Measurements from ENCODE around the gene CCDC8. TPM values are rescaled to one million over a fixed set of nuclear protein-coding genes. Genes with fewer than 3 reads are reported as not detected.

CCDC8 gene
- total and polyA plus RNA-seq, 2 experiments from 2014 or later, result 74.0 to 127 TPM

GRCh38 chr19:46448601-46449000 lies 35.2 kb upstream of the CCDC8 start:
- no peak overlapping the region for H3K27ac ChIP-seq
- no peaks in the 10 kb centered on the region for H3K27me3 ChIP-seq
- H3K9me3 ChIP-seq (ENCODE audit: low read depth), result no peaks in the 10 kb centered on the region
- H3K4me1 ChIP-seq (ENCODE audit: low read depth), result peaks cover 6% of the 10 kb centered on the region
- no peak overlapping the region for H3K4me3 ChIP-seq
- no peaks in the 10 kb centered on the region for H3K36me3 ChIP-seq
- TF ChIP-seq, protein P1, sequence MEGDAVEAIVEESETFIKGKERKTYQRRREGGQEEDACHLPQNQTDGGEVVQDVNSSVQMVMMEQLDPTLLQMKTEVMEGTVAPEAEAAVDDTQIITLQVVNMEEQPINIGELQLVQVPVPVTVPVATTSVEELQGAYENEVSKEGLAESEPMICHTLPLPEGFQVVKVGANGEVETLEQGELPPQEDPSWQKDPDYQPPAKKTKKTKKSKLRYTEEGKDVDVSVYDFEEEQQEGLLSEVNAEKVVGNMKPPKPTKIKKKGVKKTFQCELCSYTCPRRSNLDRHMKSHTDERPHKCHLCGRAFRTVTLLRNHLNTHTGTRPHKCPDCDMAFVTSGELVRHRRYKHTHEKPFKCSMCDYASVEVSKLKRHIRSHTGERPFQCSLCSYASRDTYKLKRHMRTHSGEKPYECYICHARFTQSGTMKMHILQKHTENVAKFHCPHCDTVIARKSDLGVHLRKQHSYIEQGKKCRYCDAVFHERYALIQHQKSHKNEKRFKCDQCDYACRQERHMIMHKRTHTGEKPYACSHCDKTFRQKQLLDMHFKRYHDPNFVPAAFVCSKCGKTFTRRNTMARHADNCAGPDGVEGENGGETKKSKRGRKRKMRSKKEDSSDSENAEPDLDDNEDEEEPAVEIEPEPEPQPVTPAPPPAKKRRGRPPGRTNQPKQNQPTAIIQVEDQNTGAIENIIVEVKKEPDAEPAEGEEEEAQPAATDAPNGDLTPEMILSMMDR (IDR thresholded peaks at IDR 0.05; ENCODE audit: low read depth, low read length), result no peak
- no peak for DNase-seq (ENCODE audit: low read depth in 1 of 2, low spot score in 1 of 2)

- no peak overlapping the region for H3K27ac ChIP-seq
- TF ChIP-seq, protein P1 (IDR thresholded peaks at IDR 0.05; ENCODE audit: low read depth, low read length), result no peak
Observed at GRCh38 chr19:46447824-46448223, 34.5 kb upstream of the CCDC8 start.

DNA sequence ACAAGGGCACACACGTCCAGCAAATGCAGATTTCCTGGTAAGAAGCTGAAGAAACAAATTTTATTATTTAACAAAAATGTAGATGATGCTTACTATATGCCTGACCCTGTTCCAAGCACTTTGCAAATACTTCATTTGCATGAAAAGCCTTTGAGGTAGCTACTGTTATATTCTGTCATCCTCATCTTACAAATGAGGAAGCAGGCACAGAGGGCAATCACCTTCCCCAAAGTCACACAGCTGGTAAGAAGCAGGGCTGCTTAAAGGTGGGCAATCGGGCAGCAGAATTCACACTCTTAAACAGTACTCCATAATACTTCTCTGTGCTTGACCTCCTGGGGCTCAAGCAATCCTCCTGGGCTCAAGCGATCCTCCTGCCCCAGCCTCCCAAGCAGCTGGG lies 33.6 kb upstream of the CCDC8 start:
- DNase-seq (ENCODE audit: low read depth in 1 of 2, low spot score in 1 of 2), result no peak
- TF ChIP-seq, protein P1 (IDR thresholded peaks at IDR 0.05; ENCODE audit: low read depth, low read length), result no peak
- Histone ChIP-seq H3K4me3 (no peak overlapping the region), H3K36me3 (no peaks in the 10 kb centered on the region), H3K9me3 (ENCODE audit: low read depth) (no peaks in the 10 kb centered on the region), H3K4me1 (ENCODE audit: low read depth) (peaks cover 6% of the 10 kb centered on the region), H3K27ac (no peak overlapping the region), H3K27me3 (no peaks in the 10 kb centered on the region)

More at GRCh38 chr19:46447824-46448223, 34.5 kb upstream of the CCDC8 start:
- no peaks in the 10 kb centered on the region for H3K36me3 ChIP-seq
- DNase-seq (ENCODE audit: low read depth in 1 of 2, low spot score in 1 of 2), result no peak
- no peak overlapping the region for H3K4me3 ChIP-seq
- H3K9me3 ChIP-seq (ENCODE audit: low read depth), result no peaks in the 10 kb centered on the region
- H3K4me1 ChIP-seq (ENCODE audit: low read depth), result peaks cover 6% of the 10 kb centered on the region
- H3K27me3 ChIP-seq, result no peaks in the 10 kb centered on the region

DNA sequence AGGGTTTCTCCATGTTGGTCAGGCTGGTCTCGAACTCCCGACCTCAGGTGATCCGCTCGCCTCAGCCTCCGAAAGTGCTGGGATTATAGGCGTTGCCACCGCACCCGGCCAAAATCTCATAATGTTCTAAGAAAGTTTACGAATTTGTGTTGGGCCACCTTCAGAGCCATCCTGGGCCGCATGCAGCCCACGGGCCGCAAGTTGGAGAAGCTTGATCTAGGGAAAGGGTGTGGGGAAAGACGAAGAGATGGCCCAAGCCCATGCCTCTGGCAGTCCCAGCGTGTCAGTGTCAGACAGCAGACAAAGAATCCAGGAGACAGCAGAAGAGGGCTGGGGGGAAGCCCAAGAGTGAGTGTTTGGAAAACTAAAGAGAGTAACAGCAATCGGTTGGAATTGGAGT lies 32.7 kb upstream of the CCDC8 start:
- DNase-seq (ENCODE audit: low read depth in 1 of 2, low spot score in 1 of 2), result no peak
- TF ChIP-seq, protein P1 (IDR thresholded peaks at IDR 0.05; ENCODE audit: low read depth, low read length), result no peak
- Histone ChIP-seq H3K4me1 (ENCODE audit: low read depth) (peaks cover 4% of the 10 kb centered on the region), H3K36me3 (no peaks in the 10 kb centered on the region), H3K27ac (no peak overlapping the region), H3K27me3 (no peaks in the 10 kb centered on the region), H3K9me3 (ENCODE audit: low read depth) (no peaks in the 10 kb centered on the region), H3K4me3 (no peak overlapping the region)

- H3K27me3 ChIP-seq, result no peaks in the 10 kb centered on the region
Observed at GRCh38 chr19:46442808-46443450, 29.6 kb upstream of the CCDC8 start.

More at GRCh38 chr19:46442808-46443450, 29.6 kb upstream of the CCDC8 start:
- Histone ChIP-seq H3K4me3 (no peak overlapping the region), H3K36me3 (no peaks in the 10 kb centered on the region), H3K27ac (no peak overlapping the region), H3K9me3 (ENCODE audit: low read depth) (no peaks in the 10 kb centered on the region), H3K4me1 (ENCODE audit: low read depth) (no peaks in the 10 kb centered on the region)
- TF ChIP-seq, protein P1 (IDR thresholded peaks at IDR 0.05; ENCODE audit: low read depth, low read length), result no peak
- DNase-seq (ENCODE audit: low read depth in 1 of 2, low spot score in 1 of 2), result peak in 1 of 2 donors; percentile 85
